HG02852 (cell line): ENCODE results near the gene LSM7.

Source experiments
- ATAC-seq: cut with Tn5 transposase; IDR thresholded peaks from one replicate; pipeline ENCODE4 v1.9.1; 2021; ENCODE audit warnings: mild to moderate bottlenecking, moderate library complexity; ENCODE audit not compliant: unreplicated experiment

The LSM7 gene

DNA sequence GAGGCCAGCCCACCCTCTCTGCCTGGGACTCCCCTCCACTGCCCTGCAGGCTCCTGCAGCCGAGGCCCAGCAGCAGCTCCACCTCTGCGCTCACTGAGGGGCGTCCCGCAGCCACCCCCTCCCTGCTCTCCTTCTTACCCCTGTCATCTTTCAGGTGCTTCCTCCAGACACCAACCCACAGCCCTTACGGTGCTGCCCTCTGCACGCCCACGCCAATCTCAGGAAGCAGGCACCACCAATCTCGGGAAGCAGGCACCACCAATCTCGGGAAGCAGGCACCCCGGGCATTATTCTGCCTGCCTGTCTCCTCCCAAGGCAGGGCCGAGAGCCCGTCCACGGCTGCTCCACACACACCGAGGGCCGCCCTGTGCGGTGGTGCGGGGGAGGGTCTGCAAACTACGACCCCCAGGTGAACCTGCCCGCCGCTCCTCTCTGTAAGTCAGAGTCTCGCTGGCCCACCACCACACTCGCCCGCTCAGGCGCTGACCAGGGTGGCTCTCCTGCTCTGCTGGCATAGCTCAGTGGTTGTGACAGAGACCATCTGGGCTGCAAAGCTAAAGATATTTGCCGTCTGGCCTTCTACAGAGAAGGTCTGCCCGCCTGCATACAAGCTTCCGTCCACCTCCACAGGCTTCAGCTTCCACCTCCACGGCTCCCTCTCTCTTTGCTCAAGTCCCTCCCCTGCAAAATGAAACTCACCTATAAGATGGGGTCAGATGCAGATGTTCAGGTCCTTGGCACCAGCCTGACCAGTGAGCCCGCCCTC lies 2.9 kb downstream of the LSM7 start:
- ATAC-seq = no peak

DNA sequence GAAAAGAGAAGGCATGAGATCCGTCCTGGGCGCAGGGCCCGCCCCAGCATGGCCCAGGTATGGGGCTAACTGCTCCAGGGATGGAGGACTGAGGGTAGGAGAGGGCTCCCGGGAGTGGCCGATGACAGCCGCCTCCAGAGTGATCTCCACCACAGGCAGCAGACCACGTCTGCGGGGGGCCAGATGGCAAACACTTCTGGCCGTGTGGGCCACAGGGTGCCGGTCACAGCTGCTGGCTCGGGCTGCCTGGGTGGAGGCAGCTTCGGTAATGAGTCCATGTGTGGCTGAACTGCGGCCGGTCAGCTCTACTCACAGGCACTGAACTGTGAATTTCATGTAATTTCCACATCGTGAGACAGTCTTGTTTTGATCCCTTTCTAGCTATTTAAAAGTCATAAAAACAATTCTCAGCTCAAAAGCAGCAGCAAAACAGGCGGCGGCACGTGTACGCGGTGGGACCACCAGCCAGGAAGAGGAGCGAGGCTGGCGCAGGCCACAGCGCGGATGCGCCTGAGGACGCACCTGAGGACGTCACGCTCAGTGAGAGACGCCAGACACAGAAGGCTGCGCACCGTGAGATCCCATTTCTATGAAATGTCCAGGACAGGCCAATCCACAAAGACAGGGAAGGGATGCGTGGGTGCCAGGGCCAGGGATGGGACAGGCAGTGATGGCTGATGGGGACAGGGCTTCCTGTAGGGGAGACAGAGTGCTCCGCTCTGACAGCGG lies 4.0 kb downstream of the LSM7 start:
- no peak for ATAC-seq

- ATAC-seq = no peak
Observed at GRCh38 chr19:2323707-2324106, 4.7 kb downstream of the LSM7 start.

- no peak for ATAC-seq
Observed at GRCh38 chr19:2321565-2322283, 6.7 kb downstream of the LSM7 start.

DNA sequence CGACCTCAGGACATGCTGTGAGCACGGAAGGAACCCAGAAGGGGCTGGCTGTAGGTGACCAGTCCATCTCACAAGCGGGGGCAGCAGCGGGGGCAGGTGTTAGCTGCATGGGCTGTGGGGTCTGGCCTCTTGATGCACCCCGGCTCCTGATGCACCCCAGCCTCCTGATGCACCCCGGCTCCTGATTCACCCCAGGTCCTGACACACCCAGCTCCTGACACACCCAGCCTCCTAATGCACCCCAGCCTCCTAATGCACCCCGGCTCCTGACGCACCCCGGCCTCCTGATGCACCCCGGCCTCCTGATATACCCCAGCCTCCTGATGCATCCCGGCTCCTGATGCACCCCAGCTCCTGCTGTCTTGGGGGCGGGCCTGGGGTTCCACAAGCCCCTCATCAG lies 7.4 kb downstream of the LSM7 start:
- ATAC-seq = no peak

DNA sequence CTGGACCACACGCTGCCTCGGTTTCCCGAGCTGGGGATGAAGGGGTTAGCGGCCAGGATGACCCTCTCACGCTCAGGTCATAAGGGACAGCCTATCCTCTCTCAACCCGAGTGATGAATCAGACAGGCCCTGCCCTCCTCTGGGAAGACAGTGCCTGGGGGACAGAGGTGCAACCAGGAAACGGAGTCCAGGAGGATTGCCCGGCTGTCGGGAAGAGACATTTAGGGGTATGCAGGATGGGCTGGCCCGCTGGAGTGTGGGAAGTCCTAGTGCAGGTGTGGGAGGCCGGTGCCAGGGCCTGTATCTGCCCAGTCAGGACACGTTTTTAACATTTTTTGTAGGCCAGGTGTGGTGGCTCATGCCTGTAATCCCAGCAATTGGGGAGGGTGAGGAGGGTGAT lies 8.3 kb downstream of the LSM7 start:
- no peak for ATAC-seq

- ATAC-seq = no peak
Observed at GRCh38 chr19:2319551-2319950, 8.8 kb downstream of the LSM7 start.

DNA sequence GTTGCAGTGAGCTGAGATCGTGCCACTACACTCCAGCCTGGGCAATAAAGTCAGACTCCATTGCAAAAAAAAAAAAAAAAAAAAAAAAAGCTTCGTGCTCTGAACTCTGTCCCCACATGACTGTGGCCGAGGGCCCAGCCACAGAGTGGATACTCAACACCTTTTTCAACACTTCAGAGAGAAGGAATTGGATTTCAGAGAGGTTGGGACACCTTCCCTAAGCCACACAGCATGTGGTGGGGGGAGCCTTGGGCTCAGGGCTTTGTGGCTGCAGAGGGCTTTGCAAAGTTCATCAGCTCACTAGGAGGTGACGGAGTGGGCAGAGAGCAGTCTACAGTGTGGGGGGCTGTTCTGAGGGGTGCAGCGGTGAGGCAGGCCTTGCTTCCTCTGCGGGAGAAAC lies 9.5 kb downstream of the LSM7 start:
- no peak for ATAC-seq

DNA sequence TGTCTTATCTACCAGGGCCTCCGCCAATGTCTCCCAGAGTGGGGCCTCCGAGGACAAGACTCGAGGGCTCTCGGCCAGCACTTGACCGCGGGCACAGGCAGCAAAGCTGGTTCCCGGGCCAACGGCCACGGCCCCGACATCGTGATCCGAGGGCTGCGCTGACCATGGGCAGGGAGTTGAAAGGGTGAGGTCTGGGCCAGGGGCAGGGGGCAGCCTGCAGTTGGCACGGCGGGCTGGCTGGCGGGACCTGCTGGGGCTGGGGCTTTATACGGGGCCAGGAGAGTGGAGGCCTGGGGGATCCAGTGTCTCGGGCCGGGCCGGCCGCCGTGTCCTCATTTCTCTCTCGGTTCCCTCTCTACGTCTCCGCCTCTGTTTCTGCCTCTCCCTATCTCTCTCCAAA lies 10.6 kb downstream of the LSM7 start:
- ATAC-seq = no peak

- no peak for ATAC-seq
Observed at GRCh38 chr19:2317300-2317699, 11.1 kb downstream of the LSM7 start.

DNA sequence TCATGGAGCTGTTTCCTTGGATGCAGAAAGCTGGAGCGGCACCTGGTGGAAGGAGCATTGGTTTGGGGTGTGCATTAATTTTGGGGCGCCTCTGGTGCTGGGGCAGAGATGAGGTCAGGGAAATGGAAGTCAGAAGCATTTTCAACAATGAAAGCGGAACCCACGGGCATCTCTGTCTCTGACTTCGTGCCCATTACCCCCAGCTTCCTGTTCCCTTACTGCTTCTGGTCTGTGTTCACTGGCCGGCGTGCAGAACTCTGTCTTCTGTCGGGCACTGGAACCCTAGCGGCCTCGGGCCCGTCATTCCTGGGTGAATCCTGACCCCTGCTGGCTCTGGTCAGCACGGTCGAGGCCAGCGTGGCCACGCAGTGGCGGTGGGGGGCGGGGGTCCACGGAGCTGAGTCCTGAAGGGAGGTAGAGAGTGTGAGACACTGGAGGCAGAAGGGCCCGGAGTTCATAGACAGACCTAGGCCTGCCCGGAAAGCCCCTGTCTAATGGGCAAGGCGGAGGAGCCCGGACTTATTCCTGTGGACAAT lies 12.5 kb downstream of the LSM7 start:
- ATAC-seq = no peak

GRCh38 chr19:2315121-2315817 lies 13.1 kb downstream of the LSM7 start:
- no peak for ATAC-seq

- ATAC-seq = no peak
Observed at GRCh38 chr19:2312820-2313501, 15.4 kb downstream of the LSM7 start.

- ATAC-seq = no peak
Observed at GRCh38 chr19:2311093-2311492, 17.3 kb downstream of the LSM7 start.

DNA sequence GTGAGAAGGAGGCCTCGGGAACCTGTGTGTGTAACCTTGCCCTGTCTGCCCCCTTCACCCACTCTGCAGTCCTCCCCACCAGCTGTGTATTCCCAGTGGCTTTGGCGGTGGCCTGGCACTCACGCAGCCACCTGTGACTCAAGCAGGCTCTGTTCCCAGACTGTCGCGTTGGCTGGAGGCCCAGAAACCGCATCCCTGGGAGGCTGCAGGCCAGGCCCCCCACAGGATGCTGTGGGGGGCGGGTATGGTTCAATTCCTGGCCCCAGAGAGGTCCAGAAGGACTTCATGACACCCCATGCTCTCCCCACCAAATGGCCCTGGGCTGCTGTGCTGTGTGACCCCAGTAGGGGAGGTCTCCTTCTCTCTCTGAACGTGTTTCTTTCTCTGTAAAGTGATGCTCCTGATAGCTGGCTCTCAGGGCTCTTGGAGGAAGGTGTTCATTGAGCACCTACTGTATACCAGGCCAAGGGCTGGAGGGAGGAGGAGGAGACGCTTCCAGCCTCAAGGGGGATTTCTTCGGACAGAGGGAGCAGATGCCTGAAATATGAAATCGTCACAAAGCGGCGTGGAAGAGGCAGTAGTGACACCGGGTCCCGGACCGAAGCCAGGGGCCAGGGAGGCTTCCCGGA lies 18.5 kb downstream of the LSM7 start:
- no peak for ATAC-seq

DNA sequence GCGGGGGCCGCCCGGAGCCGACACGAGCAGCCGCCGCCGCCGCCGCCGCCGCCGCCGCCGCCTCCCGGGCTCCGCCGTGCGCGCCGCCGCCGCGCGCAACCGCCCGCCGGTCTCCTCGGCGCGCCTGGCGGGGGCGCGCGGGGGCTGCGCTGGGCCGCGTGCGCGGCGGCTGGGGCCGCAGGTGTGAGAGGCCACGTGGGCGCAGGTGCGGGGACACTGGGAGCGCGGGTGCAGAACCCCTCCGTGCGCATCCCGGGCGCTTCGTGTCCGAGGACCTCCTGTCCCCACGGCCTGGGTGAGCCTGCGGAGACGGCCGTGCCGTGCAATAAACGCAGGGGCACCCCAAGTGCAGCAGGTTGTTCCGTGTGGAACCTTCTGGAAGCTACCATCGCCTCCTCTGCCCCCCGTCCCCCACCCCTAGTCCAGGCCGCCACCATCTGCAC lies 20.3 kb downstream of the LSM7 start, which contains the start of gene LINGO3:
LINGO3 (minus strand) TSS at position 41 of the 443 bp plus-strand sequence. CDS start 16,378 bp downstream, outside the sequence.
- no peak for ATAC-seq

DNA sequence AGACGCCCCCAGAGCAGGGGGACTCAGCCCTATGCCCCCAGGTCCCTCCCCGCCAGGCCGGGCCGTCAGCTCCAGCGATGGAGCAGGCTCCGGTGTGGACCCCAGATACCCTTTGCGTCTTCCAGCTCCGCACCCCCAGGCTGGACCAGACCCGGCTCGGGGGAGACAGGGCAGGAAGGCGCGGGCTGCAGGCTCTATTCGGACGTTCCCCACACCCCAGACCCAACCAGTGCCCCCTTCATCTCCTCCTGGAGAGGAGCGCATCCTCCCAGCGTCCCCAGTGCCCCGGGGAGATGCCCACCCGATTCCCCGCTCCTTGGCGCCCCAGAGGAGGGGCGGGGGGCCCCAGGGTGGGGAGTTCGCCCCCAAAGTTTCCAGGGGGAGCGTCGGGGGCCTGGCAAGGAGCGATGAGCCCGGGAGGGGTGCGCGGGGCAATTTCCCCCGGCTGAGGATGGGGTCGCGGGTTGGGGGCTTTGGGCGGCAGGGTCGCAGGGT lies 20.8 kb downstream of the LSM7 start:
- no peak for ATAC-seq

DNA sequence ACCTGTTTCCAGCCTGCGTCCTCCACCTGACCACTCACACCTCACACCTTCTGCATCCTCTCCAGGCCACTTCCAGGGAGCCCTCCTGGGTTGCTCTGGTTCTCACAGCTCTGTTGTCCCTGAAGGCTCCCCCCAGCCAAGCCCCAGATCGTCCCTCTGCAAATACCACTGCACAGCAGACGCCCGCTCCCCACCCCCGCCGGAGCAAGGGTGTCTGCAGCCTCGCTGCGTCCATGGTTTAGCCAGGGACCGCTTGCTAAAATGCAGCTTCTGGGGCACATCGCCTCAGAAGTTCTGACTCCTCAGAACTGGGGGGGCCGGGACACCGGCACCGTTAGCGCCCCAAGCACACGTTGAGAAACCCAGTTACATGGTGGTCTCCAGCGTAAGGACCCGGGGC lies 21.4 kb downstream of the LSM7 start:
- no peak for ATAC-seq

DNA sequence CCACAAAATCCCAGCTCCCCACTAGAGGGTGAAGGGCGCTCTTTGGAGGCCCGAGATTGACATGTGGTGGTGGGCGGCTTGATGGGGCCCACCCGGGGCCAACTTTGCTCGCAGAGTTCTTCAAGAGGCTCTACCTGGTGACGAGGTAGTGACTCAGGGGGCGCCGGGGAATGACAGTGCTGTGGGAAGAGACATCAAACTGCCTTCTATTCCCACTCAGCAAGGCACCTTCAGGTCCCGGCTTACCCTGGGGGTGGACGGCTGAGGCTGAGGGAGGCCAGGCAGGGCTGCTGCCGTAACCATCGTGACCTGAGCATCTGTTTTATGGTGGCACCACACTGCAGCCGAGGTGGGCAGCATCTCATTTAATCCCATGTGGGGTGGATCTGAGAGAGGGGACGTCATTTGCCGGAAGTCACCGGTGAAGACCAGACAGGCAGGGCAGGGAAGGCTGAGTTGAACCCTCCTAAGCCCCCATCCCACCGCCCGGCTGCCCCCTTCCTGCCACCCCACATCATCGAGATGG lies 22.0 kb downstream of the LSM7 start:
- ATAC-seq = no peak
